Activated CD4-positive, CD25-positive, alpha-beta regulatory T cell treated with anti-CD3 and anti-CD28 coated beads, Interleukin-2, amount 50 U/mL, for 24 hours (primary cell): ENCODE measurements around the gene ATF4.
"Not testable (repeated sequence)": the region's sequence is repeated elsewhere in the genome, so short reads cannot be mapped to it uniquely, and the experiment has no call there.

ENCODE experiments used
- ATAC-seq, 2 donors: fragments of 150-1000 bp; cut with Tn5 transposase; one replicate each; pipeline ENCODE4 v1.10.0; 2021; ENCODE audit warnings: mild to moderate bottlenecking in 1 of 2, moderate library complexity in 1 of 2

ATF4 gene

DNA sequence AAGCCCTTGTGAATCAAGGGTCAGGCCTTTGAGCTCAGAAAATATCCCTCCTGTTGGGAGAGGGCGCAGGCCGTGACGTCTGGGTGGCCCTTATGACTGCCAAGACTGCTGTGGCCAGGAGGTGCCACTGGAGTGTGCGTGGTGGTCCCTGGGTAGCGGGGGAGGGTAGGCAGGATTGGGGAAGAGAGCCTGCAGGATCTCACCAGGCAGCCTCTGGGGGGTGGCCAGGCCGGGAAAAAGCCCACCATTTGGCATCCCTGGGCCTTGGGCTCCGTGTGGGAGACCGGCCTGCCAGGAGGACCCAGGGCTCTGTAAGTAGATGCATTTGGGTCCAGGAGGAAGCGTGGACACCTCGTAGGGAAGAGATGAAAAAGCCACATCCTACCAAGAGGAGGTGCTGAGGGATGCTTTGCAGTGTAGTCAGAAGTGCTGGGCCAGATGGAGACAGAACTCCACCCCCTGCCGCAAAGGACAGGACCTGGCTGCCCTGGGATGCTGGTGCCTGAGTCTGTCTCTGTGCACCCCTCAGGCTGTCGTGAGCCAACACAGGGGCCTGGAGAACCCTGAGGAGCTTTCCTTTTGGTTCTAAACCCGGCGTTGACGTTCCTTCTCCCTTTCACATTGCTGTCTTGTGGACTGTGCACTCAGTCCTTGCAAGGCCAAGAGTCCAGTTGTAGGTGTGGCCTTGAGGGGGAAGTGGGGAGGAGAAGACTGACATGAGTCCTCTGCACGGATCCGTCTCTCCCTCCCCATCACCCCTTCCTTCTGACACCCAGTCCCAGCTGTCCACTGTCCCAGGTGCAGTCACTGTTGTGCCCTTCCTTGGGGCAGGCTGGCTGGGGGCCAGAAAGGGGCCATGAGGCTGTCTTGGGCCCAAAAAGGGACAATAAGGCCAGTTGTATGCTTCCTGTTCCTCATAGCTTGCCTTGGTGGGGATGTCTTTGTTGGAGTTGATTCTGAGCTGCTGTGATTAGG, 31.0 kb upstream of the ATF4 start:
- ATAC-seq: no peak

DNA sequence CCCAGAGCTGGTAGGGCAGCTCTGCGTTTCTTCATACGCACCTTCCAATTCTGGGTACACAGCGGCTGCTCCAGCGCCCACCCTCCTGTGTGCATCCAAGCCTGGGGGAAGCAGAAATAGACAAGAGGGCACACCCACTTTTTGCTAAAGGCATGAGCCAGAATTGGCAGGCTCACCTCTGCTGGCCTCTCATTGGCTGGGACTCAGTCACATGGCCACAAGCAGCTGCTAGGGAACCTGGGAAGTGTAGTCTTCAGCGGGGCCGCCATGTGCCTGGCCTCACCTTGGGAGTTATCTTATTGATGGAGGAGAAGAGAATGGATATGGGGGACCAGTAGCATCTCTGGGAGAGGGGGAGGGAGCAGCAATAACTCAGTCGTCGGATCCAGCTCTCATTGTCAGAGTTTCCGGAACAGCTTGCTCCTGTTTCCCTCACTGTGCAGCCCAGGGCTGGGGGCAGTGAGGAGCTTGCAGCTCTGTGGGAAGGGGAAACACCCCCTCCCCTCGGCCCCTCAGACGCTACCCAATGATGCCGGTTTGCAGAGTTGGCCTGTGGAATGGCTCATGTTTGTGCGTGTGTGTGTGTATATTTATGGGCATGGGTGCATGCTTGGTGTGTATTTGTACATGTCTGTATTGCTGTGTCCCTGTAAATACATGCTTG, 30.1 kb upstream of the ATF4 start:
- ATAC-seq: peak; percentile 99

GRCh38 chr22:39490966-39491680, 29.2 kb upstream of the ATF4 start:
- ATAC-seq: no peak

DNA sequence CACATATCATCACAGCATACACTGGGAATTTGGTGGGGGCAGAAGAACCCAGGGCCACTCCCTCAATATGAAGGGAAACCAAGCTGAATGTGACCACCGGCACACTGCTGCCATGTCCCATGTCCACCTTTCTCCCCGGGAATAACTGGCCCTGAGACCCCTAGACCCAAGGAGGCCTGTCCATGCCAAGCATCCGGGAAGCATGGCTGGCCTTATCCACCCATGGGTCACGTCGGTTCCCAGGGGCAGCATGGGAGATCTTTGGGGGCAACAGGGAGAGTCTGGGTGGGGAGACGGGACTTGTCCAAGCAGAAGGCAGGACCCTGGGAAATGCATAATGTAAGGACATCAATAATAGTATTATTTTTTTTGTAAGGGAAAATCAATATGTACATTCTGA, 28.7 kb upstream of the ATF4 start:
- no peak for ATAC-seq

DNA sequence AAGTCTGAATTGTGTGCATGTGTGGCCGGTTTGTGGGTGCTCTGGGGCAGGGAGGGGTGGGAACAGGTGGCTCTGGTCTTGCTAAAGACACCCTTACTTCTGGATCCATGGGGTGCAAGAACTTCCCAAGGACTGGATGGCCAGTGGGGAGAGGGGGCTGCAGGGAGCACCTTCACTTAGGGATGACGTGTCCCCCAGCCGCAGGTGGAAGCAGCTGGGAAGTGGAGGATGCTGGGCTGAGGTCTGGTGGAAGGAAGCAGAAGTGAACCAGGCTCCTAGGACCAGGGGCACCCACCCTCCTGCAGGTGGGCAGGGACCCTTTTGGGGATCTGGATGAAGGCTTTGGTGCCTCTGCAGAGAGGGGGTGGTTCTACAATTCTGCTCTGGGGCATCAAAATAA, 28.2 kb upstream of the ATF4 start:
- ATAC-seq: no peak

DNA sequence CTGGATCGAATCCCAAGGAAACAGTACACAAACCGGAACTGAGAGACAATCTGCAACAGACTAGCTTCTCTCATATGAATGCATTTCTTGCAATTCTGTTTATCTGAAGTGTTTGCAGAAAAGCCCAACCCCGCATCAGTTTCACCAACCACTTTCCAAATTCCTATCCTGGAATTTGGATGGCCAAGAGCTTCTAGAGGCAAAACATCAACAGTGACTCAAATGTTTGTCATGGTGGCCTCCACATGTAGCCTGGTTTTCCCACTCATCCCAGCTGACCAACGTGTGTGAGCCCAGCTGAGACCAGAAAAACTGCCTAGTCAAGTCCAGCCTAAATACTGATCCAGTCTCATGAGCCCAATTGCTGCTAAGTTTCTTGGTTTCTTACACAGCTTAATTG, 26.6 kb upstream of the ATF4 start:
- no peak for ATAC-seq

DNA sequence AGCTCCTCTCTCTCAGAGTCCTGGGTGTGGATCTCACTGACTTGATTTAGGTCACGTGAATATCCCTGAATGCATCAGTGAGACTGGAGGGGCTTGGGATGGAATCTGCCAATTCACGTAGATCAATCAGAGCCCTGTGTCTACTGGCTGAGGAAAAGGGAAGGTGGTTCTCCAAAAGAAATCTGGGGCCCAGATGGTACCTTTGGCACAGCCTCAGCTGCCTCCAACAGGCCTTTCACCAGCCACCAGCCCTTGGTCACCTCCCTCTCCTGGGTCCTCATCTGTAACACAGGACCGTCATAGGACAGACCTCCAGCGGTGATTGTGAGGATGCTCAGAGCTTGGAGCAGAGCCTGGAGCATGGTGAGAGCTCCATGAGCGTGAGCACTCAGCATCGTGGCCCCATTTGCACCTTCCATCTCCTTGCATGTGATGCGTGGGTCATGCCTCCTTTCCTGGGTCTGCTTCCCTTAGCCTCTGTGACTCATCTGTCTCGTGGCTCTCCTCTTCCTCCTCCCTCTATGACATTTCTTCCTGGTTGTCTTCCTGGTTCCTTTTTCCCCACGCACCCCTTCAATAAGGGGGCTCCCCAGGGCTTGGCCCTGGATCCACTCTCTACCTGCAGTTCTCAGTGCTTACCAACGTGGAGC, 25.8 kb upstream of the ATF4 start:
- ATAC-seq: no peak

- peak; percentile 73 to 81 for ATAC-seq
Observed at GRCh38 chr22:39496131-39496838, 24.1 kb upstream of the ATF4 start.

DNA sequence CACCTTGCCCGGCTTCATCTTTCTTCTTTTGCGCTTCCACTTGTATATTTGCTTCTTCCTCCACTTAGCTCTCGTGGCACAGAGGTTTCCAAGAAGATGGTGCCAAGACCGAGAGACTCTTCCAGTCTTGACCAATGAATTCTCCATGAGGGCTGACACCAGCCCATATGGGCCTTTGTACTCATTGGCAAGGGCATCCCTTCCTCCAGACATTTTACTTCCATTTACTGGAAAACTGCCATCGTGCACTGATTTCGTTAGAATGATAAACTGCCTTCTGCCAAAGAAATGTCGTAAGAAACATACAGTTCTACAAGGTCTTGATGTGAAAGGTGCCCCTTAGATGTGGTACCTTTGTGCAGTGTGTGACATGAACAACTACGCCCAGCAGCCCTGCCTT, 22.9 kb upstream of the ATF4 start:
- ATAC-seq: no peak

DNA sequence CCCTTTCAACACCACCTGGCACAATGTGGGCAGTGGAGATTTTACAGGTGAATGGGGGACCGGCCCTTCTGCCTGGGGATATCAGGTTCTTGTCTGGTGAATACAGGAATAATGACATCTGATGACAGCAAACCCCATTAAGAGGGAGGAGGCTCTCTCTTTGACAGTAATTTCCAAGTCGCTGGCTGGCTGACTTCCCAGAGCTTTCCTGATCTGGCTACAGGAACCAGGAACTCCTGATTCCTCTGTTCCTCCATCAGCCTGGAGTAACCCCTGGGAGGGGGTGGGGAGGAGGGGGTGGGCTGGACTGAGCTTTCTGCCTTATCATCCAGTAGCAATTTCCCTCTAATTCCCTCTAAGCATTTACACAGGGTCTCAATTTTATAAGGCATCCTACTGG, 22.0 kb upstream of the ATF4 start:
- ATAC-seq: no peak

GRCh38 chr22:39498802-39499201, 21.6 kb upstream of the ATF4 start:
- ATAC-seq: no peak

- ATAC-seq: no peak
Observed at GRCh38 chr22:39500101-39500500, 20.3 kb upstream of the ATF4 start.

DNA sequence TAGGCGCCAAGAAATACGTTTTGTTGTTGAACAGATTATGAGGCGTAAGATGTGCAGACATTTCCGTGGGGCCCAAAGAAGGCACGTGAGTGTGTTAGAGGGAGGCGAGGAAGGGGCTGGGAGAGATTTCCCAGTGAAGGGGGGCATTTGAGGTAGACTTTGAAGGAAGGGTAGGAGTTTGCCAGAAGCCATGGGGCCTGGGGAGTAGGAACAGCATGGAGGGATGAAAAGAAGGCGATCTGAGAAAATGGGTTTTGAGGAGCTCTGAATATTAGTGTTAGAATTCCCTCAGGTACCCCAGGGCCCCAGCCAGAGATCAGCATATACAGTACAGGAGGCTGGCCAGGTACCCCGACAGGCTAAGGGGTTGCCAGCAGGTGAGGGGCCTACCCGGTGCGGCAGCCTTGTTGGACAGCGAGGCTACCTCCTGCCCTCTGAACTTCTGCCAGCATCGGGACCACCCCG, 18.7 kb upstream of the ATF4 start:
- no peak for ATAC-seq

DNA sequence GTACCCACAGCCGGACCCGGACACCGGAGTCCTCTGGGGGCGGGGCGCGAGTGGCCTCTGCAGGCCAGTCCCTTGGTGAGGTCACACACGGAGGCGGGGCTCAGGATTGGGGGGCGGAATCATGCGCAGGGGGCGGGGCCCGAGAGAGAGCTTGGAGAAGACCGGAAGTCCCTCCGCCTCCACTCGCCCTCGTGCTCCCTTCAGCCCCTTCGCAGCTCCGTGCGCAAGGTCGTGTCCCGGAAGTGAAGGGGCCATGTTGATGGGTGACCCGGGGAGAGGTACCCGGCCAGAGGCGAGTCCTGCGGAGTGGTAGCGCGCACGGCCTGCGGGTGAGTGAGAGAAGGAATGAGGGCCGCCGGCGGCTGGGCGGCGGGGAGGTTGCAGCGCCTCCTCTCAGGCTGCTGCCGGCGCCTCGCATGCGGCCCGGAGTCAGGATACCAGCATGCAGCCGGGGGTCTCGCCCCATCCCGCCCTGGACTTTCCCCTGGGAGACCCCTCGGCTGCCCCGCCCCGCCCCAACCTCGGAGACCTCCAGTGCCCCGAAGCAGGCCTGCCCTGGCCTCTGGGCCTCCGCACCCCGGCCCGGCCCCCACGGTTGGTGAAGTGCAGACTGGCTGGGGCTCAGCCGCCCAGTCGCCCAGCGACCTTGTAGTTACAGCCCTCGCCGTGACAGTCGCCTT, 18.1 kb upstream of the ATF4 start, which contains the start of gene MIEF1:
Gene MIEF1, plus strand, starts transcription at position 182 of the 680 bp plus-strand sequence. CDS start 9,005 bp downstream, outside the sequence.
- ATAC-seq: peak; percentile 98 to 99

DNA sequence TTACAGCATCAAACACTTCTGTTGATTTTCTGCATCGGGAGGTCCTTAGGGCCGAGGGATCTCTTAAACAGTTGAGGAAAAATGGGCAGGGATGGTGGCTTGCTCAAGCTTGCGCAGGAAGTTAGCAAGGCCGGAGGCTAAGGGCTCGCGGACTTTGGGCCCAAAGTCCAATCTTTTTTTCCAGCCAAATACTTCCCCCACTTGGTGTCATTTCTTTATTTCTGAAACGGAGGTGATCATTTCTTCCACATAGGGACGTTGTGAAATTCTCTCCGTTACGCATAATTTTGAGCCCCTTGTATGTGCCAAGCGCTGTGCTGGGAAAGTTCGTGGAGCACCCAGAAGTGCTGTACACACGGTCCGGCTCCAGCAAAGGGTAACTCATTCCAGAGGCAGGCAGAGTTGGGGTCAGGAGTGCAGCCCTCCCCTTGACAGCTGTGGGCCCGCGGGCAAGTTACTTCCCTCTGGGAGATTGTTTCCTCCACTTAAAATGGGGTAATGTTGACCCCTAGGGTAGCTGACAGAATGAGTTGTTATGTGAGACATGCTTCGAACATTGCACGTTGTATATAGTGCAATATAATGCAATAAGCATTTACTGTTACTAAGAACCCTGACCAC, 17.5 kb upstream of the ATF4 start:
- ATAC-seq: no peak

- ATAC-seq: no peak
Observed at GRCh38 chr22:39503630-39504029, 16.7 kb upstream of the ATF4 start.

DNA sequence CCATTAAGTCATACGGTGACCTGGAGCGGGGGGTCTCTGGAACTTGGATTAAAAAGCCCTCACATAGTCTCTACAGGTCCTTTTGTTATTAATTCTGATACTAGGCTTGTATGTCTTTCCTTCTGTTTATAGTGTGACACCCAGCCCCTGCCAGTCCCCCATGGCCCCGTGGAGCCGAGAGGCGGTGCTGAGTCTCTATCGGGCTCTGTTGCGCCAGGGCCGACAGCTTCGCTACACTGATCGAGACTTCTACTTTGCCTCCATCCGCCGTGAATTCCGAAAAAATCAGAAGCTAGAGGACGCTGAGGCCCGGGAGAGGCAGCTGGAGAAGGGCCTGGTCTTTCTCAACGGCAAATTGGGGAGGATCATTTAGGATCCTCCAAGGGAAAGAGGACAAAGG, 16.3 kb upstream of the ATF4 start:
- ATAC-seq: no peak

DNA sequence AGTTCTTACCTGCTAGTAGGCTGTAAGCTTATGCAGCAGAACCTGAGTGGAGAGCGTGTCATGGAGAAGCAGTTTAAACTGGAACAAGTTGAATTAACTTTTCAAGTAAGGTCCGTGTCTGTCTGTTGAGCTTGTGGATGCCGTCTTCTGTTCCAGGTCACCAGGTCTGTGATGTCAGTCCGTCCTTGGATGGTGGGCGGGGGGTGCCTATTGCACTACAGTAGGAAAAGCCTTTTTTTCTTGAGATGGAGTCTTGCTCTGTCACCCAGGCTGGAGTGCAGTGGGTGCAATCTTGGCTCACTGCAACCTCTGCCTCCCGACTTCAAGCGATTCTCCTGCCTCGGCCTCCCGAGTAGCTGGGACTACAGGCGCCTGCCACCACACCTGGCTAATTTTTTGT, 13.3 kb upstream of the ATF4 start:
- ATAC-seq: not testable (repeated sequence)

DNA sequence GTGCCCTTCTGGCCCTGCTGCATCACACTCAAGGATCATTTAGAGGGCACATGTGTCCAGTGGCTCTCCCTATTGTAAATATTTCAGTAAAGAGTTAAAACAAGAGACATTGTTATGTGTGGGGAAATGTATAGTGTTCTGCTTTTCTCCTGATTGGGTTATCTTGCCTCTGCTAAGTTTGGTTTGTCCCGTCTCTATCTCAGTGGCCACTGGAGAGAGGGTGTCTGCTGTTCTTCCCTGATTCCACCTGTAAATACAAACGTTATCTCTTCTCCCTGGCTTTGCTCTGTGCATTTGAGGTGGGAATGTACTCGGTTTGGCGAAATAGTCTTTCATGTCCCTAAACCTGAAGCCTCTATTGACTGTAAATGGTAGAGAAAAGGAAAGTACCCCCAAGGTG, 12.0 kb upstream of the ATF4 start:
- no peak for ATAC-seq

GRCh38 chr22:39510529-39511149, 9.7 kb upstream of the ATF4 start:
- no peak for ATAC-seq
